ENCODE results near the gene DMPK.

- TF ChIP-seq POLR2A (IDR thresholded peaks at IDR 0.05) (no peak), POLR2AphosphoS5 (IDR thresholded peaks at IDR 0.05) (no peak), CTCF (IDR thresholded peaks at IDR 0.05) (no peak), EP300 (IDR thresholded peaks at IDR 0.05; ENCODE audit: low read depth) (no peak)
These were observed 40.9 kb upstream of the DMPK start for GRCh38 chr19:45823182-45823581.

Measured in transverse colon (tissue), 4 donors.